GM18520 (cell line): ENCODE measurements around the gene OR8J1.
"Not testable (repeated sequence)": the region's sequence is repeated elsewhere in the genome, so short reads cannot be mapped to it uniquely, and the experiment has no call there.

Source experiments
- ATAC-seq: cut with Tn5 transposase; IDR thresholded peaks from one replicate; pipeline ENCODE4 v1.9.1; 2021; ENCODE audit not compliant: unreplicated experiment

Gene OR8J1, protein sequence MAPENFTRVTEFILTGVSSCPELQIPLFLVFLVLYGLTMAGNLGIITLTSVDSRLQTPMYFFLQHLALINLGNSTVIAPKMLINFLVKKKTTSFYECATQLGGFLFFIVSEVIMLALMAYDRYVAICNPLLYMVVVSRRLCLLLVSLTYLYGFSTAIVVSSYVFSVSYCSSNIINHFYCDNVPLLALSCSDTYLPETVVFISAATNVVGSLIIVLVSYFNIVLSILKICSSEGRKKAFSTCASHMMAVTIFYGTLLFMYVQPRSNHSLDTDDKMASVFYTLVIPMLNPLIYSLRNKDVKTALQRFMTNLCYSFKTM

DNA sequence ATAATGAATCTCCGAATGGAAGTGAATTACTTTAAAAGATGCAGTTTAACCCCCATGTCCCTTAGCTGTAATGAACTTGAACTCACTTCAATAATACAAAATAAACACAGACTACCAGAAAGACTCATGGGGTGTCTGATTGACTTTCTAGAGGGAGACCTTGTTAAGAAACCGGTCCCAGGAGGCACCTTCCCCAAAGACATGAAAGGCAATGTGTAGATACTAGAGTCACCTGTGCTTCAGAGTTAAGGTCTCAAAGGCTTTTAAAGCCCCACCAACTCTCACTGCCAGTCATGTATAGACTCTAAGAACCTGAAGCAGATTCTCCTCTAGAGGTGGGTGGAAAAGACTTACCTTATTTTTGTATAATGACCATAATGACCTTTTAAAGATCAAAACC lies at the start of gene OR8J1:
Gene OR8J1, plus strand, starts transcription at position 301 of the 400 bp plus-strand sequence. CDS start 5,956 bp downstream, outside the sequence.
- no peak for ATAC-seq

DNA sequence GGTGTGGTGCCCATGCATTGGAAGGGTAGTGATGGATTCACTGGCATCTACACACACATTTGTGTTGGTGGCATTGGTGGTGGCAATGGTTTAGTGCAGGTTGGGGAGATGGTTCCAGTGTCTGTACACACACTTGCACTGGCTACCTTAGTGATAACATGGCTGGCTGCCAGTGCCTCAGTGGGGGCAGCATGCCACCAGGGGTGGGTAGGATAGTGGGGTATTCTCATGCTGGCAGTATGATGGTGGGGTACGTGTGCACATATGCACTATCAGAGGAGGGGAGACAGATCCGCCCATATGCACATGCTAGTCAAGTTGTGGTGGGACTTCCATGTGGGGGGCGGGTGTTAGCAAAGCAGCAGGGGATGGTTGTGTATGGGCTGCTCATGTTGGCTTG lies 46.3 kb upstream of the OR8J1 start:
- no peak for ATAC-seq

DNA sequence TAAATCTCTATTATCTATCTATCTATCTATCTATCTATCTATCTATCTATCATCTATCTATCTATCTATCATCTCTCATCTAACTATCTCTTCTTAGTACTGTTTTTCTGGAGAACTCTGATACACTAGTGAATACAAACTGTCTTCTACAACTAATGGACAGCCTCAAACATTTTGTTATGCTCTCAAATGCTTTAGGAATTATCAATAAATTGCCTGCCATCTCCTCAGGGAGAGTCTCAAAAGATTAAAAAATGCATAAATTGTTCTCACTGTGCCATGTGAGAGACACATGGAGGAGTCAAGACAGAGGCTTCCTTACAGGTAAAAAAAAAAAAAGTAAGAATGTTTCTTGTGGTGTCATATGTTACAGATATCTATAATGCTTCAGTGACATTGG lies 39.2 kb upstream of the OR8J1 start, which contains the start of gene OR8K3:
Gene OR8K3, plus strand, starts transcription at position 301 of the 400 bp plus-strand sequence. CDS start 3,163 bp downstream, outside the sequence.
- no peak for ATAC-seq

DNA sequence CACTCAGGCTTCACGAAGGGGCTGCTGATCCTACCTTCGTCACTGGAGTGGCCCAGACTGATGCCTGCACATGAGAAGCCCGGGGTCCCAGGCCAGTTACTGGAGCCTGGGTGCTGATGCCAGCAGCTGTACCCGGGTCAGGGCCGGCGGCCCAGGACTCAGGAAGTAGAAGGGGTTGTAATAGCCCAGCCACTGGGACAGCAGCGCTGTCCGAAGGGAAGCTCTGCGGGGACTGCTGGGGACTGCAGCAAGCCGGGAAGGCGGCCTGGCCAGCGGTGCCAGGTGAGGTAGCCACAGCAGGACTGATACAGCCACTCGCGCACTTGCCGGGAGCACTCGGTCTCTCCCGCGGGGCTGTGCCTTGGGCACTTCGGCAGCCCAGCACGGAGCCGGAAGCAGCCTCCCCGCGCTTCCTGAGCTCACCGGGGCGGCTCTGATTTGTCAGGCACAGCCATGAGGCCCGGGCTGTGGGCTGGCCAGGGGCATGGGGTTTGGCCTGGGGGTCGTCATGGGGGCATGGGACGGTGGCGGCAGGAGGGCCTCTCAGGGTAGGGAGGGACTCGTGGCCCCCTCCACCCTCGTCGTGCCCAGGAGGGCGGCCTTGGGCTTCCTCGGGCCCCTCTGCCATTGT lies 22.1 kb upstream of the OR8J1 start:
- ATAC-seq, result no peak

GRCh38 chr11:56333156-56333555 lies 20.9 kb upstream of the OR8J1 start:
- ATAC-seq, result no peak

GRCh38 chr11:56340289-56340688 lies 13.8 kb upstream of the OR8J1 start:
- no peak for ATAC-seq

DNA sequence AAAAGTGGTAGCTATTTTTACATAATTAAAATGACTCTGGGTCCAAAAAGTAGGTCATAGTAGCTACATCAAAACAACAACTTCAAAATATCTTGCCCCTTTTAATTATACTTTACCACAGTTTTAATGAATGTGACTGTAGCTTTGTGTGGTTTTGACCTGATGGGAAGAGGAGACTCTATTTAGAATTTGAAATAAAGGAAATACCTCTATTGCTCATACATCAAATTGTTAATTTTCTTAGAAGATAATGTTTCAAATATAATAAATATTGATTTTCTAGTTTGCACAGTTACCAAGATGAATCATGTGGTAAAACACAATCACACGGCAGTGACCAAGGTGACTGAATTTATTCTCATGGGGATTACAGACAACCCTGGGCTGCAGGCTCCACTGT lies 8.4 kb upstream of the OR8J1 start, which contains the start of gene OR8K1:
Gene OR8K1, plus strand, starts transcription at position 301 of the 400 bp plus-strand sequence. Its CDS starts 0 bp downstream, at position 301.
- ATAC-seq, result no peak

GRCh38 chr11:56375324-56375723 lies 21.2 kb downstream of the OR8J1 start, which contains the start of gene OR8U1:
Gene OR8U1 (plus strand): TSS chr11:56375624. CDS start chr11:56375624, 0 bp downstream.
- ATAC-seq, result no peak

DNA sequence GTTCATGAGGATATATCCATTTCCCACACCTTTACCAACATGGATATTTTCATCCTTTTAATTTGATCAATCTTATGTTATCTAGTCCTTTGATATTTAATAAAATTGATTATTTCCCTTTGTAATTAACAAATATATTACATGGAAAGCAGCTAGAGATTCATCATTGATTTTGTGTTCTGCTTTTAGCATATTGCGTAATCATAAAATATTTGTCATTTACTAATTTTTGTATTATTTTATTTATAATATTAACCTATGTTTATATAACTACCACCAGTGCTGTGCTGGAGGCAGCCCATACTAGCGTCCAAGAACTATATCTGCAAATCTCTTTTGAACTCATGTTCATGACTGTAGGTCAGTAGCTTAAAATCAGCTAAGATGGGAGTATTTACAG lies 26.0 kb downstream of the OR8J1 start:
- ATAC-seq, result no peak

DNA sequence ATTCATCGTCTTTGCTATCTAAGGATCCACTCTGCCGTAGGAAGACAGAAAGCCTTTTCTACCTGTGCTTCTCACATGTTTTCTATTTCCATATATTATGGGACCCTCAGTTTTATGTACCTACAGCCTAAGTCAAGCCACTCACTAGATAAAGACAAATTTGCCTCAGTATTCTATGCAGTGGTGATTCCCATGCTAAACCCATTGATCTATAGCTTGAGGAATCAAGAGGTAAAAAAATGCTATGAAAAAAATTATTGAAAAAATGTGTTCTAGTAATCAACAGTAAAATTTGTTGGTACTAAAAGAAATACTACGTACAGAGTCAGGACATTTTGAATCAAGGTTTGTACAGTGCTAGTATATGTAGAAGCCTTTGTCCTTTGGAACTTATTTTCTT lies 40.3 kb downstream of the OR8J1 start:
- ATAC-seq, result no peak

DNA sequence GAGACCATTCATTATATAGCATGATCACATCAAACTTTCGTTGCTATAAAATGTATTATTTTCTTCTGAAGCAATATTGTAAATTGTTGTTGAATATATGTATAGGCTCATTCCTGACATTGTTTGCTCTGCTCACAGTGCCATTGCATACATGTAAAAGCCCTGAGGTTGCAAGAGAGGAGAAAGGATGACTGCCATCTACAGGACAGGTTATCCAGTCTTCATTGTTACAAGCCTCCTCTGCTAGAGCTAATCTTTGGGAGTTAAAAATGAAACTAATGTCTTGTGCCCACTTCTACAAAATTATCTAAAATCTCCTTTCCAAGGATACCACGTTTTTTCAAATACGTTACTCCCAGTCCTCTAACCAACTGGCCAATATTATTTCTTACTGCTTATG lies 42.0 kb downstream of the OR8J1 start:
- no peak for ATAC-seq

- not testable (repeated sequence) for ATAC-seq
Observed at GRCh38 chr11:56401858-56402461, 47.9 kb downstream of the OR8J1 start.

DNA sequence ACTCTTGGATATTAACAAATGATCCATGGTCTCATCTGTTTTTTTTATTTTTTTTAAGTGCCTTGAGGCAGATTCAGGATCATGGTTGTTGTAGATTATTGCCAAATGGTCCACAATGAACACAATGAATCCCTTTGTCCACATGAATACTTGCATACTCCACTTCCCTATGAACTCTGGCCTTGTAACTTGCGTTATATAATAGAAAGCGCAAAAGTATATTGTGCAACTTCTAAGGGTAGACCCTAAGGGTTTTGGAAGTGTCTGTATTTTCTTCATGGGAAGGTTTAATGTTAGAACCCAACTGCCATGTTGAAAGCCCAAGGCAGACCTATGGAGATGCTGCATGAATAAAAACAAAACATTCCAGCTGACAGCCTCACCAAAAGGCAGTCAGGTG lies 50.3 kb downstream of the OR8J1 start:
- ATAC-seq, result no peak

DNA sequence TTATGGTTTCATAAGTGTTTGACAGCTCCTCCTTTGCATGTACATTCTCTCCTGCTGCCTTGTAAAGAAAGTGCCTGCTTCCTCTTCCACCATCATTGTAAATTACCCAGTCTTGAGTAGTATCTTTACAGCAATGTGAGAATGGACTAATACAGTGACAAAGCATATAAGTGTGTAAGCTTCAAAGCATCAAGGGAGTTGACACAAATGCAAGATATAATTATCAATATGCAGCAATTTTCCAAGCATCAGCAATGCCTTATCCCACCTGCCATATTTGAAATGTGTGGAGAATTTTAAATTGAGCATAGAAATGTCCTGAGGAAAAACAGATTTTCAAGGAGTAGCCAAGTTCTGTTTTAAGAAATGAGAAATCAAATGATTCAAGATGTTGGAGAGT lies 56.7 kb downstream of the OR8J1 start:
- ATAC-seq, result no peak
